CD4-positive, alpha-beta T cell treated with Interleukin-12 subunit alpha and Interleukin-12 subunit beta, for 1 hour (primary cell): ENCODE results near the gene MAFB.
"Not testable (repeated sequence)": the region's sequence is repeated elsewhere in the genome, so short reads cannot be mapped to it uniquely, and the experiment has no call there.

Experiments
- DNase-seq: peaks from one replicate; pipeline ENCODE4 v3.0.0-alpha.2; 2020

Gene MAFB

GRCh38 chr20:40689100-40689942 lies at the start of gene MAFB:
MAFB (minus strand) TSS chr20:40689236; CDS start chr20:40688850, 386 bp downstream.
- DNase-seq = peak; percentile 52

- DNase-seq = not testable (repeated sequence)
These were observed 47.4 kb upstream of the MAFB start for GRCh38 chr20:40736468-40736867.

- DNase-seq = no peak
These were observed 40.0 kb upstream of the MAFB start for GRCh38 chr20:40728996-40729395.

GRCh38 chr20:40728470-40728869 lies 39.4 kb upstream of the MAFB start:
- no peak for DNase-seq

GRCh38 chr20:40727960-40728359 lies 38.9 kb upstream of the MAFB start:
- no peak for DNase-seq

- DNase-seq = no peak
These were observed 37.7 kb upstream of the MAFB start for GRCh38 chr20:40726776-40727175.

GRCh38 chr20:40724566-40724965 lies 35.5 kb upstream of the MAFB start:
- no peak for DNase-seq

GRCh38 chr20:40720826-40721225 lies 31.8 kb upstream of the MAFB start:
- no peak for DNase-seq

GRCh38 chr20:40720099-40720498 lies 31.1 kb upstream of the MAFB start:
- DNase-seq = no peak

GRCh38 chr20:40718982-40719729 lies 30.1 kb upstream of the MAFB start:
- DNase-seq = no peak

- DNase-seq = no peak
These were observed 29.4 kb upstream of the MAFB start for GRCh38 chr20:40718214-40718977.

GRCh38 chr20:40717343-40717865 lies 28.4 kb upstream of the MAFB start:
- no peak for DNase-seq

GRCh38 chr20:40715491-40715890 lies 26.5 kb upstream of the MAFB start:
- no peak for DNase-seq

GRCh38 chr20:40714916-40715315 lies 25.9 kb upstream of the MAFB start:
- no peak for DNase-seq

GRCh38 chr20:40714109-40714508 lies 25.1 kb upstream of the MAFB start:
- DNase-seq = no peak

GRCh38 chr20:40713508-40713907 lies 24.5 kb upstream of the MAFB start:
- no peak for DNase-seq

GRCh38 chr20:40711079-40711478 lies 22.0 kb upstream of the MAFB start:
- no peak for DNase-seq

- no peak for DNase-seq
These were observed 21.6 kb upstream of the MAFB start for GRCh38 chr20:40710603-40711002.

- no peak for DNase-seq
These were observed 18.0 kb upstream of the MAFB start for GRCh38 chr20:40706977-40707582.

- DNase-seq = no peak
These were observed 16.4 kb upstream of the MAFB start for GRCh38 chr20:40705413-40705812.

GRCh38 chr20:40704828-40705227 lies 15.8 kb upstream of the MAFB start:
- no peak for DNase-seq

GRCh38 chr20:40703975-40704530 lies 15.0 kb upstream of the MAFB start:
- no peak for DNase-seq
